ENCODE data around the gene ALK.

GRCh38 chr2:29699045-29699444 is 222.3 kb downstream of the ALK start:
- TF ChIP-seq EP300 (IDR thresholded peaks at IDR 0.05) (no peak), CTCF (IDR thresholded peaks at IDR 0.05) (no peak)

Data from sigmoid colon (tissue), 4 donors.